GM19351 (cell line): Measurements from ENCODE around the gene SEC61G.

Experiments
- ATAC-seq: cut with Tn5 transposase; IDR thresholded peaks from one replicate; pipeline ENCODE4 v1.9.1; 2021; ENCODE audit warnings: mild to moderate bottlenecking, moderate library complexity; ENCODE audit not compliant: unreplicated experiment

SEC61G gene

DNA sequence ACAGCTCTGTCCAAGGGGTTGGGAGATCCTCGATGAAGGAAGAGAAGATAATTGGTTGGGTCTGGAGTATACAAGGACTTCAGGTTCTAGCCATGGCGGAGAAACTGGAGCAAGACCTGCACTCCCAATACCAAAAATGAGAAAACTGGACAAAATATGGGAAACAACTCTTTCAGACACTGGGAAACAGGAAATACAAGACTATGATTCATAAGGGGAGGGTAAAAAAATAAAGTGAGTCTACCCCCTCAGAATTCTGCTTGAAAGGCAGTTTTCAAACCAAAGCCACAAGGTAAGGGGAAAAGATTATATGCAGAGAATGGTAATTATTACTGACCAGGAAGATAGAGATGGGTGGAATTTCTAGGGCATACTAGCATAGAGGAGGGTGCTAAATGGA lies 10.2 kb upstream of the SEC61G start:
- no peak for ATAC-seq

DNA sequence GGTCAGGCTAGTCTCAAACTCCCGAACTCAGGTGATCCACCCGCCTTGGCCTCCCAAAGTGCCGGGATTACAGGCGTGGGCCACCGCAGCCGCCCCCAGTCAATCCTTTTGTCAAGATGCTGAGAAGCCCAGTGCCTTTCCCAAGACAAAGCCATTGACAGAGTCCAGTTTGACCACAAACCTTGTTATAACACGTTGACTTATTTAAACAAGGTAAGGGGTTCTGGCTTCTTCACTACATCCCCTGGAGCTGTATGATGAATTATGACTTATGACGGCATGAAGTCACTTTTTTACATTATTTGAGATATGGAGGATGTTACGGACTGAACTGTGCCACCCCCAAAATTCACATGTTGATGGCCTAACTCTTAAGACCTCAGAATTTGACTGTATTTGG lies 5.8 kb upstream of the SEC61G start:
- ATAC-seq: no peak

DNA sequence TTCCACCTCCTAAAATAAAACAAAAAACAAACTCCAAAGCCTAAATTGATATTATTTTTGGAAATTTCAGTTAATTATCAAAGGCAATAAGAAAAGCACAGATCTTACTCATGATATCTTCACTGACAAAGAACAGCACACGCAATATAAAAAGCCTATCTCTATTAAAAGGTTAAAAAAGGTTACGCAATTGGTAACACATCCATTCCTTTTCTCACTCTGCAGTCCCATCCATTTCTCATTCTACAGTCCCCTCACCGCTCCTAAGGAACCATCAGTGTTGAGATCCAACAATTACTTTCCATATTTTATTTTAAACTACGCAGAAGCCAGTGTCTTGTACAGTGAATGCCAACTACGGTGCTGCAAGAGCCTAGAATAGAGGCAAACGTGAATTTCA lies 1.3 kb downstream of the SEC61G start:
- no peak for ATAC-seq

DNA sequence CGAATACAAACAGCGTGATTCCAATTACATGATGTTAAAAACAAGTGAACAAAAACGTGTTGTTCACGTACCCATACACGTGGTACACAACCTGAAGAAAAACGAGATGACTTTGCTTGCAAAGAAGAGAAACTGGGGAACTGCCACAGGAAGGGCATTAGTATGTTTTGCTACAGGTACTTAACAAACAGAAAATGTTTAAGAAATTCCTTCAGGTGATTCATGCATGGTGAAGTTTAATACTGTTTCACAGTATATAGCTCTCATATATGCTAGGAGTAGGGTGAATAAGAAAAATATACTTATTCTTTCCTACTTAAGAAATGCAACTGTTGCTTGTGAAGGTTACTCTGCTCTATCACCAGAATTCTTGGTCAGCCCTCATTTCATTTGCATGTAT lies 9.8 kb downstream of the SEC61G start:
- ATAC-seq: no peak

DNA sequence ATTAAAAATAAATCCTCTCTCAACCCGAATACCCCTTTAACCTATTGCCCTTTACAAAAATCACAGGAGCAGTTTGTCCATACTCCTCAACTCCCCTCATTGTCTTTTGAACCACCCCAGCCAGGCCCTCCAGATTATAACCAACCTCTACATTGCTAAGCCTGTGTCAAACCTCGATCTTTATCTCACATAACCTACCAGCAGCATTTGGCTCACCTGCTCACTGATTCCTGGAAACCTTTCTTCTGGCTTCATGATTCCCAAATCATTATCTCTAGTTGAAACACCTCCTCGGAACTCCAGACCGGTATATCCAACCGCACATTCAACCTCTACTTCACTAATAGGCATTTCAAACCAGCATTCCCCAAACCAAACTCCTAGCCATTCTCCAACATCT lies 11.8 kb downstream of the SEC61G start:
- no peak for ATAC-seq

DNA sequence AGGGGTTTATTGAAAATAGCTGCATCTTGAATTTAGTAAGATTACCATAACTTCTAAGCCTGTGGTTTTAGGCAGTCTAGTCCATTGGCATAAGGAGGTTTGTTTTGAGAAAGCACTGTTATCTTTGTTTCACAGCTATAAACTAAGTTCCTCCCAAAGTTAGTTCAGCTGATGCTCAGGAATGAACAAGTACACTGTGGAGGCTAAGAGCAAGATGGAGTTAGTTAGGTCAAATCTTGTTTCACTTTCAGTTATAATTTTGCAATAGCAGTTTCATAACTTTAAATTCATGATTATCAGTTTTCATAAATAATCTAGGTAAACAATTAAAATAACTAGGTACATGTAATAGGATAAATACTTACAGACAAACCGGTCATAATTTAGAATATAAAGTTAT lies 15.4 kb downstream of the SEC61G start:
- no peak for ATAC-seq

DNA sequence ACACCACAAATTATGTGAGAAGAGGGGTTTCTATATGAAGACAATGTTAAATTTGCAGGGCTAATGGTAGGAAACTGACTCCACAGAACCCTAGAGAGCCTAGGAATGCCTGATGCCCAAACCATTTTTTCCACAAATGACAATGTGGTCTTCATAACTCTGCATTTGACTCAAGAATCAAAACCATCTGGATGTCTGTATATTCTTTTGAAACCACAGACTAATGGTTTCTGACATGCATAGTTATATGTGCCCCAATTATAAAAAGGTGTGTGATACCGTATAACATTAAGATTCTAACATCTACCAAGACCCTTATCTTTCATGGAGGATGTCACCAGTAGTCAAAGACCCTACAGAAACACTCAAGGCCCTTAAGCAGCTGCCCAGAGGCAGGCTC lies 20.3 kb downstream of the SEC61G start:
- ATAC-seq: no peak

DNA sequence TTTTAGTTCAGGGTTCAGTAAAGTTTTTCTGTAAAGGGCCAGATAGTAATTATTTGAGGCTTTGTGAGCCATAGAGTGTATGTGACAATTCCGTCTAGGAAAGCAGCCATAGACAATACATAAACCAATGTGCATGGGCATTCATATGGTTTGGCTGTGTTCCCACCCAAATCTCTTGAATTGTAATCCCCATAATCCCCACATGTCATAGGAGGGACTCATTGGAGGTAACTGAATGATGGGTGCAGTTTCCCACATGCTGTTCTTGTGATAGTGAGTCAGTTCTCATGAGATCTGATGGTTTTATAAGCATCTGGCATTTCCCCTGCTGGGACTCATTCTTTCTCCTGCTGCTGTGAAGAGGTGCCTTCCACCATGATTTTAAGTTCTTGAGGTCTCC lies 29.9 kb downstream of the SEC61G start:
- no peak for ATAC-seq

DNA sequence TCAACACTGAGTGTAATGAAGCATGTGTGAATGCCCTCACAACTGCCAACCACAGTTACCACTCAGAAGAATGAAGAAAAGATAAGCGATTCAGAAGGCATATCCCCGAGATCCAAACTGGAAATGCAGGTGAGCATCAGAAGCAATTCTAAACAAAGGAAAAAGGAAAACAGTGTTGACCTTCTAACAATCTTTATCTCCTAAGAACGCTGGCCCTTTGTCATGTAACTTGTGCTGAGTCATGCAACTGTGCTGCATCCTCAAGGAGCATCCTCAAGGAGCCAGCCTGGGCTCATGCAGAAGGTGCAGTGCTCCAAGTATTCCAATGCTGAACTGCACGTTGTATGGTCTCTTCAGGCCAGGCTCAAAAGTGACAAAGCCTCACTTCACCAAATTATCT lies 30.6 kb downstream of the SEC61G start:
- no peak for ATAC-seq

DNA sequence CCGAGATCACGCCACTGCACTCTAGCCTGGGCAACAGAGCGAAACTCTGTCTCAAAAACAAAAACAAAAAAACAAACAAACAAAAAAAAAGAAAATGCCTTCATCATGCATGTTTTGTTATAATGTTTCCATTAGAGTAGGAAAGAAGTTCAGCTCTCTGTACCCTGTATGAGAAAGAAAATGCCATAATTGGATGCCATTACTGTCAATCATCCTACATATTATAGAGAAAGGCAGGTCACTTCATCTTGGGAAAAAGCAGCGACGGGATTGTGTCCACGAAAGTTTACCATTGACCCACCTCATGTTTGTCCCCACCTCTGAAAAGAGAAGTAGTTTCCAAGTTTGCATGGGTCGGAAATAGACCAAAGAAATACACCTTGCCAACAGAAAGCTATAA lies 33.8 kb downstream of the SEC61G start:
- no peak for ATAC-seq

DNA sequence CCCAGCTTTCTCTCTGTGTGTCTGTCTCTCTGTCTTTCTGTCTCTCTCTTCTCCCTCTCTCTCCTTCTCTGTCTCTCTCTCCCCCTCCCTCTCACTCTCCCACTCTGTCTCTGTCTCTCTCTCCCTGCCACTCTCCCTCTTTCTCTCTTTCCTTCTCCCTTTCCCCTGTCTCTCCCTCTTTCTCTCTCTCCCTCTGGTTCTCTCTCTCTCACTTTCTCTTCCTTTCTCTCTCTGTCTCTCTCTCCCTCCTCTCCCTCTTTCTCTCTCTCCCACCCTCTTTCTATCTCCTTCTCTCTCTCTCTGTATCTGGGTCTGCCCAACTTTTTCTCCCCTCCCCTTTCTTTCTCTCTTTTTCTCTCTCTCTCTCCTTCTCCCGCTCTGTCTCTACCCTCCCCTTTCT lies 36.5 kb downstream of the SEC61G start:
- no peak for ATAC-seq

DNA sequence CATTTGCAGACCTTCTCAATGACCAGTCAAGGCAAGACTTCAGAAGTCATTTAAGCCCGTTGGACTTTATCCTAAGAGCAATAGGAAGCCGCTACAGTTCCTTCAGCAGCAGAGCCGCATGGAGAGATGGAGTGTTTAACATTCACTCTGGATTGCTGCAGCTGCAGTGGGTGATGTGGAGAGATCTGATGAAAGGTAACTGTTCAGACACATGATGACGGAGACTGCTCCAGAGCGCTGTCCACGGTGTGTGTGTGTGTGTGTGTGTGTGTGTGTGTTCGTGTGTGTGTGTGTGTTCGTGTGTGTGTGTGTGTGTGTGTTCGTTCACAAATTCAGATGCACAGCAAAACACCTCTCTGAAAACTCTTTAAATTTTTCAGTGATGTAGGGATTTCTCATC lies 37.0 kb downstream of the SEC61G start:
- no peak for ATAC-seq

DNA sequence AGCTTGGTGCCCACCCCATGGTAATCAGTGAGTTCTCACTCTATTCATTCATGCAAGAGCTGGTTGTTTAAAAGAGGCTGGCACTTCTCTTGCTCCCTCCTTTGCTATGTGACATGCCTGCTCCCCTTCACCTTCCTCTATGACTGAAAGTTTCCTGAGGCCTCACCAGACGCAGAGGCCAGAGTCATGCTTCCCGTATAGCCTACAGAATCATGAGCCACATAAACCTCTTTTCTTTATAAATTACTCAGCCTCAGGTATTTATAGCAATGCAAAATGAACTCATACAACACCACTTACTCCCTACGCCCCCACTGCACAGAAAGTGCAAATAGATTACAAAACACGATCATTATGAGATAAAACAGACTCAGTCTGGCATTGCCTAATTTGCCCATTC lies 39.0 kb downstream of the SEC61G start:
- ATAC-seq: no peak

DNA sequence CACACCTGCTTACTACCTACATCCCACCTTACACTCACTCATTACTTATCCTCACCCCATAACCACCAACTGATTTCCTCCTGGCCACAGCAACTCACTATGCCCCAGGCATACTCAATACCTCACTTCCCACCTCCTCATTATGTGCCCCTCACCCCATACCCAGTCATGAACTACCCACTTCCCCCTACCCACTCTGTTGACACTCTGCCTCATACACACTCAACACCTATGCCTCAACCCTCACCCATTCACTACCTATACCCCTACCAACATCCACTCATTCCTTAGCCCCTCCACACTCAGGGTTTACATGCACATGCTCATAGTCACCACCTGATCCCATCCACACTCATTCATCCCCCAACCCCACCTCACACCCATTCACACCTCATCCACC lies 39.6 kb downstream of the SEC61G start:
- ATAC-seq: no peak

DNA sequence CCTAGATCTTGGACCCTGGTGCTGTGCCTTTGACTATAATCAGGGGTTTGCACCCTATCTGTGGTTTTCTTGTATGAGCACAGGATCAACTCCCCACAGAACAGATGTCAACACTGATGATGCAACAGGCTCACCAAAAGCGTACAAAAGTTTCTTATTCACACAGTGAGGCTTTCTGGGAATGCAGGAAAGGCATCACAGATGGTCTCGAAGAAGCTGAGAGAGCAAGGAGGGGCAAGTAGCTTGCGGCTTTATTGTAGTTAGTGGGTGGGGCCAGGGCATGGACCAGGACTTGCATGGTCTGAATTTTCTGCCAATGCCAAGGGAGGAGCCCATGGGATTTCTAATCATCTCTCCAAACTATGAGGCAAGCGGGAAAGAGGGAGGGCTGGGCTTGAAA lies 46.2 kb downstream of the SEC61G start:
- ATAC-seq: no peak

DNA sequence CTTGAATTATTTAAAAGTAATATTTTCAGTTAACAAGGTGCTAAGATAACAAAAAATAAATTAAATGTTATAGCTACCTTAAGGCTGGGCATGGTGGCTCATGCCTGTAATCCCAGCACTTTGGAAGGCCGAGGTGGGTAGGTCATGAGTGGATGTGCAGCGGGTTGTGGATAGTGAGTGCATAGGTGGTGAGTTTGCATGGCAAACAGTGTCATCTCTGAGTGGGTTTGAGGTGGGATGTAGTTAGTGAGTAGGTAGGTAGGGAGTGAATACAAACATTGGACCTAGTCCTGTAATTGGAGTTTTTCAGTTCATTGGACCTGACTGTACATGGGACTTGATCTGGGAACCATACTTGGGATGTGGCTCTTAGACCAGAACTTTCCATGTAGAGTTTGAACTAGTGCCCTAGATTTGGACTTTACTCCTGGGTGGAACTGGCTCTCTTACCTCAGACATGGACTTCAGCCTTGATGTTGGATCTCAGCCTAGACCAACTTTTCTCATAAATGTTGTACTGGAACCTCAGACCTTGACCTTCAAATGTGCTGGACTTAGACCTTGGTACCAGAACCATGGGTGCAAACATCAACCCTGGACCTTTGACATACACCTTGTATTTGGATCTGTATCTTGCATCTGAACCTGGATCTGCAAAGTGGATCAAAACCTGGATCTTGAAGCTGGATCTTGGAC lies 47.0 kb downstream of the SEC61G start:
- no peak for ATAC-seq

DNA sequence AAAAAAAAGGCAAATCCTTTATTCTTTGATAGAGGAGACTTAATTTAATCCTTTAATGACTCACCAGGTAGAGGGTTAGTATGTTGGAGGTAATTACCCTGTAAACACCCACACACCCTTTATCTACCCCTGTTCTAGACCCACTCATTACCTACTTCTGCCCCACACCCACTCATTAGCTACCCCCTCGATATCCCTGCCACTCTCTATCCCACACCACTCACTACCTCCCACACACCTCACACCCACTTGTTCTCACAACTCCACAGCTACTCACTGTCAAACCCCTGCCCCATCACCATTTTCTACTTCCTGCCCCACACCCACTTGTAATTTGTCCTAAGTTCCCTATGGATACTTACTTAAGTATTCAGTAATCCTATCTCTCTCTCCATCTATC lies 49.7 kb downstream of the SEC61G start:
- no peak for ATAC-seq

DNA sequence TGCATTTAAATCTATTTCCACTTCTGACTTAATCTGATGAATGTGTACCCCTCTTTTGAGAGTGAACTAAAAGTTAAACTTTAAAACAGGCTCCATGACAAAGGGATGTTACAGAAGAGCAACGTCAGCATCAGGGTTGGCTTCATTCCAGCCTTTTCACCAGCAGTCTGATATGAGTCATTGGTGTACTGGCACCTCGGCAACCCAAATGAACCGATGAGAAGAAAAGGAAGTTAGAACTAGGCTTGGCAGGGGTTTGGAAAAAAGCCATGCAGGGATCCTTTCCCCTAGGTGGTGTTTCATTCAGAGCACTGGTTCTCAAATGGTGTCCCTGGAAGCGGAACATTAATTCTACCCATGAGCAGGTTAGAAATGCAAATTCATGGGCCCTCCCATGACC lies 53.6 kb downstream of the SEC61G start:
- ATAC-seq: no peak

DNA sequence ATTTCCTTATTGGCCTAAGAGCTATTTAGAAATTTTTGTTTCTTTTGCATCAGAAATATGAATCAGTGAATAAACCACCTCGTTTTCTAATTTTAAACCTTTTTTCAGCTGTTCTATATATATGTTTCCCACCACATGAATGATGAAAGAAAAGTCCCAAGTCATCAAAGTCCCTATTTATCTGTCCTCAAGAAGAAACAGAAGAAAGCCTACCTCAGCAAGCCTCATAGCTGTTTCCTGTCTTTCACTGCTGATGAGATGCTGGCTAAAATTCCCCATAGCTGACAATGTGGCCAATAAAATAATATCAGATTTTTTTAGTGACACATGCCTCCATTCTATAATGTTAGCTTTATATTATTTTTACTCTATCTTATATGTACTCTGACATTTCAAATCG lies 54.2 kb downstream of the SEC61G start:
- no peak for ATAC-seq
